H1 (cell line): Measurements from ENCODE around the gene CRHR1. TPM values are rescaled to one million over a fixed set of nuclear protein-coding genes. Genes with fewer than 3 reads are reported as not detected.

Source experiments
- CTCF ChIA-PET: fragments of 300-600 bp; sonication (Branson Sonifier 250); formaldehyde crosslinking; loops from one replicate; lab custom pipeline; 2021; ENCODE audit not compliant: partially characterized antibody; lab: Charles Lee
- POLR2A ChIA-PET: fragments of 300-600 bp; sonication (Branson Sonifier 250); formaldehyde crosslinking; loops from one replicate; lab custom pipeline; 2021; ENCODE audit warnings: inconsistent platforms; ENCODE audit not compliant: partially characterized antibody; lab: Charles Lee
- DNase-seq, 2 experiments: peaks; one replicate each; pipeline versions ENCODE4 v3.0.0 to v3.0.0-alpha.2; 2010 to 2022; ENCODE audit warnings: low spot score in 2 of 2, low read depth in 1 of 2, mixed read lengths in 1 of 2
- FAIRE-seq: peaks from 2 replicates; lab custom pipeline; 2011; peaks lifted over from hg19 to GRCh38; lab: Jason Lieb, UNC
- H2AFZ ChIP-seq: 2 replicates; pipeline ENCODE4 v1.8.1; 2012; ENCODE audit warnings: low read length, inconsistent platforms
- H2AK5ac ChIP-seq: 2 replicates; pipeline ENCODE4 v1.6.1; 2013; ENCODE audit warnings: low read depth, low read length
- H2BK120ac ChIP-seq: replicated peaks from 2 replicates; pipeline ENCODE3; 2013; ENCODE audit warnings: low read depth, low read length, inconsistent platforms
- H2BK12ac ChIP-seq: 2 replicates; pipeline ENCODE4 v1.6.1; 2013; ENCODE audit warnings: low read depth, low read length
- H2BK15ac ChIP-seq: 2 replicates; pipeline ENCODE4 v1.6.1; 2013; ENCODE audit warnings: low read length
- H2BK20ac ChIP-seq: 2 replicates; pipeline ENCODE4 v1.6.1; 2013; ENCODE audit warnings: low read length
- H2BK5ac ChIP-seq: 2 replicates; pipeline ENCODE4 v1.6.1; 2013; ENCODE audit warnings: low read depth, low read length
- H3K14ac ChIP-seq: 2 replicates; pipeline ENCODE4 v1.6.1; 2013; ENCODE audit warnings: inconsistent platforms; ENCODE audit not compliant: insufficient read length
- H3K18ac ChIP-seq: 2 replicates; pipeline ENCODE4 v1.6.1; 2013; ENCODE audit warnings: low read length; ENCODE audit errors: extremely low read depth
- H3K23ac ChIP-seq: 2 replicates; pipeline ENCODE4 v1.6.1; 2013; ENCODE audit warnings: inconsistent platforms; ENCODE audit not compliant: insufficient read length
- H3K23me2 ChIP-seq: 2 replicates; pipeline ENCODE4 v1.6.1; 2013; ENCODE audit warnings: low read depth, low read length
- H3K27ac ChIP-seq: 2 replicates; pipeline ENCODE4 v1.6.1; 2011; ENCODE audit warnings: low read depth, low read length, inconsistent platforms
- H3K27me3 ChIP-seq, 4 experiments: replicated peaks in 1 of 4; 1 replicate in 1 of 4; 2 replicates in 3 of 4; pipeline versions ENCODE4 v1.6.1 to v1.8.1; 2011 to 2013; ENCODE audit warnings: low read length in 3 of 4, mild to moderate bottlenecking in 3 of 4, inconsistent platforms in 2 of 4, mixed read lengths in 2 of 4, moderate library complexity in 1 of 4; ENCODE audit not compliant: control insufficient read depth in 3 of 4, insufficient read depth in 3 of 4; ENCODE audit errors: extremely low read depth in 1 of 4
- H3K36me3 ChIP-seq, 4 experiments: 2 replicates each; pipeline versions ENCODE4 v1.6.1 to v1.8.1; 2011 to 2013; ENCODE audit warnings: mild to moderate bottlenecking in 4 of 4, low read length in 3 of 4, moderate library complexity in 2 of 4, control low read depth in 1 of 4, inconsistent platforms in 1 of 4; ENCODE audit not compliant: insufficient read depth in 4 of 4, control insufficient read depth in 2 of 4
- H3K4ac ChIP-seq: replicated peaks from 2 replicates; pipeline ENCODE3; 2013; ENCODE audit warnings: low read length, low read depth, mixed read lengths, inconsistent platforms; ENCODE audit not compliant: insufficient read length
- H3K4me1 ChIP-seq, 4 experiments: replicated peaks in 1 of 4; 1 replicate in 1 of 4; 2 replicates in 3 of 4; pipeline versions ENCODE4 v1.6.1 to v1.8.1; 2011 to 2013; ENCODE audit warnings: low read length in 3 of 4, inconsistent platforms in 2 of 4, mixed read lengths in 1 of 4; ENCODE audit not compliant: insufficient read depth in 4 of 4, control insufficient read depth in 3 of 4
- H3K4me2 ChIP-seq, 2 experiments: 2 replicates each; pipeline versions ENCODE4 v1.6.1 to v1.8.1; 2011 to 2013; ENCODE audit warnings: low read depth in 2 of 2, low read length in 2 of 2, control low read depth in 1 of 2, inconsistent platforms in 1 of 2, mild to moderate bottlenecking in 1 of 2; ENCODE audit not compliant: insufficient read depth in 1 of 2
- H3K4me3 ChIP-seq, 4 experiments: fragments of 200-600, 300-600 bp in 1 of 4; sonication (generic), shearing (Covaris generic), sonication (Bioruptor Twin) in 1 of 4; 2 replicates each; pipeline versions ENCODE4 v1.5.1 to v1.8.1; 2011 to 2016; ENCODE audit warnings: low read length in 4 of 4, low read depth in 3 of 4, control low read depth in 2 of 4, inconsistent platforms in 2 of 4, mild to moderate bottlenecking in 2 of 4, mixed read lengths in 1 of 4, moderate library complexity in 1 of 4; ENCODE audit not compliant: insufficient read depth in 2 of 4; ENCODE audit errors: extremely low read depth in 1 of 4
- H3K56ac ChIP-seq: replicated peaks from 2 replicates; pipeline ENCODE3; 2013; ENCODE audit warnings: low read depth, mild to moderate bottlenecking, mixed read lengths, low read length, inconsistent platforms; ENCODE audit not compliant: insufficient read length
- H3K79me1 ChIP-seq: 2 replicates; pipeline ENCODE4 v1.6.1; 2013; ENCODE audit warnings: low read depth, low read length, control low read depth
- H3K79me2 ChIP-seq, 2 experiments: 2 replicates each; pipeline versions ENCODE4 v1.6.1 to v1.8.1; 2012 to 2013; ENCODE audit warnings: low read length in 2 of 2, mild to moderate bottlenecking in 2 of 2, inconsistent platforms in 1 of 2; ENCODE audit not compliant: insufficient read depth in 2 of 2, control insufficient read depth in 1 of 2
- H3K9ac ChIP-seq, 4 experiments: replicated peaks in 1 of 4; 1 replicate in 1 of 4; 2 replicates in 3 of 4; pipeline versions ENCODE4 v1.6.1 to v1.8.1; 2011 to 2013; ENCODE audit warnings: low read depth in 3 of 4, low read length in 3 of 4, control low read depth in 2 of 4, mild to moderate bottlenecking in 2 of 4, moderate library complexity in 2 of 4, inconsistent platforms in 1 of 4; ENCODE audit errors: extremely low read depth in 1 of 4
- H3K9me3 ChIP-seq, 2 experiments: 2 replicates each; pipeline versions ENCODE4 v1.6.1 to v1.8.1; 2012 to 2013; ENCODE audit warnings: mild to moderate bottlenecking in 2 of 2, moderate library complexity in 2 of 2, control low read depth in 1 of 2, inconsistent platforms in 1 of 2, low read depth in 1 of 2, low read length in 1 of 2, mixed read lengths in 1 of 2; ENCODE audit not compliant: insufficient read depth in 2 of 2
- H4K20me1 ChIP-seq, 2 experiments: replicated peaks in 1 of 2; 2 replicates each; pipeline versions ENCODE3 to v1.8.1; 2011 to 2013; ENCODE audit warnings: inconsistent platforms in 2 of 2, low read length in 2 of 2, mild to moderate bottlenecking in 1 of 2; ENCODE audit not compliant: insufficient read depth in 2 of 2, control insufficient read depth in 1 of 2
- H4K5ac ChIP-seq: 2 replicates; pipeline ENCODE4 v1.6.1; 2013; ENCODE audit warnings: low read length, low read depth, mixed read lengths, inconsistent platforms; ENCODE audit not compliant: insufficient read length
- H4K8ac ChIP-seq: 2 replicates; pipeline ENCODE4 v1.8.0; 2013; ENCODE audit warnings: mild to moderate bottlenecking, moderate library complexity, low read length, inconsistent platforms; ENCODE audit not compliant: insufficient read depth; ENCODE audit errors: extremely low read depth
- H4K91ac ChIP-seq: replicated peaks from 2 replicates; pipeline ENCODE3; 2013; ENCODE audit warnings: low read length, mixed read lengths, inconsistent platforms; ENCODE audit not compliant: insufficient read length
- BCL11A ChIP-seq, 2 experiments: IDR thresholded peaks; one replicate each; pipeline ENCODE4 v1.6.1; 2011; ENCODE audit warnings: low read depth in 2 of 2, low read length in 2 of 2, mild to moderate bottlenecking in 2 of 2
- EGR1 ChIP-seq: IDR thresholded peaks from 2 replicates; pipeline ENCODE4 v1.6.1; 2011; ENCODE audit warnings: low read depth, low read length, borderline replicate concordance
- HDAC2 ChIP-seq, 2 experiments: fragments of 300-600 bp in 1 of 2; sonication (generic) in 1 of 2; IDR thresholded peaks; 2 replicates each; pipeline ENCODE4 v1.6.1; 2011 to 2012; ENCODE audit warnings: low read depth in 2 of 2, low read length in 2 of 2, mild to moderate bottlenecking in 2 of 2, moderate library complexity in 2 of 2, borderline replicate concordance in 1 of 2, inconsistent platforms in 1 of 2
- JUN ChIP-seq: IDR thresholded peaks from 2 replicates; pipeline ENCODE4 v1.6.1; 2011; ENCODE audit warnings: low read depth, mild to moderate bottlenecking, improper control_type of control experiment, low read length
- PHF8 ChIP-seq: fragments of 200-600 bp; sonication (generic); conservative IDR thresholded peaks from 2 replicates; pipeline ENCODE4 v1.7.1; 2012; ENCODE audit warnings: low read depth, mild to moderate bottlenecking, inconsistent platforms, low read length, moderate library complexity
- POLR2A ChIP-seq, 2 experiments: IDR thresholded peaks; 1 replicate in 1 of 2; 2 replicates in 1 of 2; pipeline ENCODE4 v1.6.1; 2011; ENCODE audit warnings: low read depth in 2 of 2, low read length in 2 of 2, mild to moderate bottlenecking in 2 of 2; ENCODE audit errors: control extremely low read depth in 1 of 2
- RAD21 ChIP-seq, 2 experiments: IDR thresholded peaks in 1 of 2; conservative IDR thresholded peaks in 1 of 2; 2 replicates each; pipeline ENCODE4 v1.6.1; 2011; ENCODE audit warnings: low read depth in 2 of 2, low read length in 2 of 2, improper control_type of control experiment in 1 of 2, inconsistent platforms in 1 of 2, mild to moderate bottlenecking in 1 of 2, moderate library complexity in 1 of 2
- SIRT6 ChIP-seq: IDR thresholded peaks from one replicate; pipeline ENCODE4 v1.7.1; 2012; ENCODE audit warnings: low read length, inconsistent platforms
- SIX5 ChIP-seq: IDR thresholded peaks from 2 replicates; pipeline ENCODE4 v1.6.1; 2011; ENCODE audit warnings: mild to moderate bottlenecking, low read depth, low read length
- SP4 ChIP-seq: IDR thresholded peaks from 2 replicates; pipeline ENCODE4 v1.6.1; 2012; ENCODE audit warnings: low read length, inconsistent platforms
- TBP ChIP-seq: IDR thresholded peaks from 2 replicates; pipeline ENCODE4 v1.6.1; 2011; ENCODE audit warnings: low read depth, low read length, improper control_type of control experiment
- ZNF274 ChIP-seq: IDR thresholded peaks from 2 replicates; pipeline ENCODE4 v1.7.0; 2012; ENCODE audit warnings: low read length, borderline replicate concordance; ENCODE audit errors: extremely low read depth
- WGBS, 2 experiments: shearing (Covaris generic) in 1 of 2; methylation state at CpG; one replicate each; pipeline versions ENCODE4 v1.1.6 to v1.1.7; 2013 to 2015; ENCODE audit warnings: low lambda C conversion rate in 2 of 2, mixed read lengths in 2 of 2, inconsistent platforms in 1 of 2, low coverage in 1 of 2, missing lambda C conversion rate in 1 of 2; ENCODE audit not compliant: insufficient replicate concordance in 2 of 2, insufficient coverage in 1 of 2, insufficient read length in 1 of 2; ENCODE audit errors: extremely low coverage in 1 of 2, missing lambda C conversion rate in 1 of 2; 5-methylcytosine and 5-hydroxymethylcytosine counted together
- polyA plus RNA-seq, 7 experiments: library from polyadenylated mRNA; depleted of rRNA in 3 of 7; stranded (reverse) in 5 of 7; unstranded in 2 of 7; fragments of >200 nt in 5 of 7; fragments of 200-250 nt in 2 of 7; gene quantifications; 1 replicate in 5 of 7; 2 replicates in 1 of 7; 4 replicates in 1 of 7; pipeline versions ENCODE4 v1.2.1 to v1.2.3, GENCODE V29; 2011 to 2013; ENCODE audit warnings: missing spikeins in 2 of 7, mixed read lengths in 2 of 7
- total RNA-seq: library from RNA; stranded (reverse); fragmentation: NEBNext Ultra II Directional; extraction: Animal tissue kit (Norgen Biotek cat#: 25700); gene quantifications from 2 replicates; pipeline ENCODE4 v1.2.1, GENCODE V29; 2021
- TF ChIP-seq, protein P1 (sequence below): IDR thresholded peaks from 2 replicates; pipeline ENCODE4 v1.6.1; 2012; ENCODE audit warnings: inconsistent platforms

The CRHR1 gene
- total and polyA plus RNA-seq, 2 of the 8 experiments (the other 6 are each of a cell fraction or from before 2014, with no cell fraction given) = 0.56 to 1.7 TPM

DNA sequence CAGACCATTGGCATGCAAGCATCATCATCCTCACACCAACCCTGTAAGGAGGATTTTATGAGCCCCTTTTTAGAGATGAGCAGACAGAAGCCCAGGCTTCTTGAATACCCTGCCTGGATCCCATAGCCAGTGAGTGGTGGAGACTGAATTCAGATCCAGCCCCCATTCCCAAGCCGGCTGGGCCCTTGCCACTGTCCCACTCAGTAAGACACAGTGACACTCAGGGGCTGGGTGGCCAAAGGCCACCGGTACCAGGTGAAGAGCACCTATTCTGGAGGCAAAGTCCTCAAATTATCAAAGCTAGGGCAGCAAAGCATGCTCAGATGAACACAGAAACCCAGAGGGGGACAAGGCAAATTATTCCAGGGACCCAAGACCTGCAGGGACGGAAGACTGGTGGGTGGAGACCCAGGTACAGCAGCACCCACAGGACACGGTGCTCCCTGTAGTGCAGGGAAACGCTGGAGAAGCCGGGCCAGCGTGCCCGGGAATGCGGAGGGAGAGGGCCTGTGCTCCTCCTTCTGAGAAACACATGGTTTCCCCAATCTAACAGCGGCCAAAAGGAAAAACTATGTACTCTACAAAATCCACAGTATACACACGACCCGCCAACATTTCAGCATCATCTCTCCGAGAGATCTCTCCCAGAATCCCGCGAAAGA lies 33.2 kb upstream of the CRHR1 start:
- H4K20me1 ChIP-seq = peaks cover 0 to 4% of the 10 kb centered on the region in 2 experiments
- H3K36me3 ChIP-seq = no peaks in the 10 kb centered on the region
- H2BK5ac ChIP-seq = no peak overlapping the region
- FAIRE-seq (no peak), DNase-seq (no peak)
- H3K27me3 ChIP-seq = peaks cover 8 to 65% (median 39%) of the 10 kb centered on the region in 4 experiments
- H3K18ac ChIP-seq = no peak overlapping the region
- no peak overlapping the region for H3K4ac ChIP-seq
- no peak overlapping the region for H3K56ac ChIP-seq
- H2BK20ac ChIP-seq = no peak overlapping the region
- CTCF ChIA-PET = no interaction called here
- no peak overlapping the region for H2BK12ac ChIP-seq
- 80% methylated on average over 15 of the region's 15 CpGs; no CpG with 5 or more reads in 1 of the 2 experiments for WGBS, 2 experiments
- no peak overlapping the region for H3K4me3 ChIP-seq
- no peak overlapping the region for H3K23ac ChIP-seq
- POLR2A ChIA-PET = no interaction called here
- no peaks in the 10 kb centered on the region; the same call in 1 of the 2 replicates for H3K23me2 ChIP-seq
- peaks cover 1 to 3% (median 3%) of the 10 kb centered on the region in 4 experiments; a peak in 5 of 7 replicates for H3K4me1 ChIP-seq
- H3K4me2 ChIP-seq = no peak overlapping the region
- H3K79me2 ChIP-seq = no peaks in the 10 kb centered on the region
- H4K5ac ChIP-seq = no peak overlapping the region
- H2AK5ac ChIP-seq = no peak overlapping the region
- no peak overlapping the region for H2BK120ac ChIP-seq
- no peak overlapping the region for H3K9ac ChIP-seq
- H3K79me1 ChIP-seq = no peaks in the 10 kb centered on the region
- no peak overlapping the region for H2AFZ ChIP-seq
- no peaks in the 10 kb centered on the region for H3K9me3 ChIP-seq
- H2BK15ac ChIP-seq = no peak overlapping the region
- H4K91ac ChIP-seq = no peak overlapping the region
- H4K8ac ChIP-seq = no peak overlapping the region
- H3K27ac ChIP-seq = no peak overlapping the region
- no peak overlapping the region for H3K14ac ChIP-seq
- TF ChIP-seq SIRT6 (no peak), SIX5 (no peak), BCL11A (IDR thresholded peaks at IDR 0.05; ENCODE audit: low read depth in 2 of 2, low read length in 2 of 2) (no peak), PHF8 (no peak), JUN (no peak), POLR2A (IDR thresholded peaks at IDR 0.05; ENCODE audit: control extremely low read depth in 1 of 2, low read depth in 2 of 2, low read length in 2 of 2) (no peak), TBP (no peak), ZNF274 (no peak), SP4 (no peak), HDAC2 (IDR thresholded peaks at IDR 0.05; ENCODE audit: borderline replicate concordance in 1 of 2, low read depth in 2 of 2, low read length in 2 of 2) (no peak), EGR1 (no peak), RAD21 (IDR thresholded peaks at IDR 0.05 in 1 of 2, conservative IDR thresholded peaks at IDR 0.05 in 1 of 2; ENCODE audit: low read depth in 2 of 2, low read length in 2 of 2) (no peak)
- TF ChIP-seq, protein P1, sequence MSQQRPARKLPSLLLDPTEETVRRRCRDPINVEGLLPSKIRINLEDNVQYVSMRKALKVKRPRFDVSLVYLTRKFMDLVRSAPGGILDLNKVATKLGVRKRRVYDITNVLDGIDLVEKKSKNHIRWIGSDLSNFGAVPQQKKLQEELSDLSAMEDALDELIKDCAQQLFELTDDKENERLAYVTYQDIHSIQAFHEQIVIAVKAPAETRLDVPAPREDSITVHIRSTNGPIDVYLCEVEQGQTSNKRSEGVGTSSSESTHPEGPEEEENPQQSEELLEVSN = no peak
